C4-2B (cell line): ENCODE data around the gene MMP20.

Source experiments
- H3K27ac ChIP-seq: fragments of 450-650 bp; 2 replicates; pipeline ENCODE4 v1.5.1; 2017
- CTCF ChIP-seq: fragments of 450-650 bp; conservative IDR thresholded peaks from 2 replicates; pipeline ENCODE4 v1.5.1; 2017; ENCODE audit warnings: mild to moderate bottlenecking
- ZFX ChIP-seq: fragments of 450-650 bp; IDR thresholded peaks from 2 replicates; pipeline ENCODE4 v1.6.1; 2017

Gene MMP20

DNA sequence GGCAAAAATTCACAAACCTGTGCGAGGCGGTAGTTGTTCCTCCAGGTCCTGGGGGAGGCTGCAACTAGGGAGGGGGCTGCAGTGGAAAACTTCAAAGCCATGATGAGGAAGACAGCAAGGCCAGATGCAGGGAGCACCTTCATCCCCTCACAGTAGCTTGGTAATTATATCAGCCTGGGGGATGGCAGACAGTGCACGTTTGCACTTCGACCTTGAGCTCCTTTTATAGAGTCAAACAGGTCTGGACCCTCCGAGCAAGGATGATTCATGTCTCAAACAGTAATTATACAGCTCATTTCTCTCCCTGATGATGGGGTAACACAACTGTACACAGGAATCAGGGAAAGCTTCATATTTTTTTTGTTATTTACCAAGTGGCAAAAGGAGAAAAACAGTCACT lies at the start of gene MMP20:
Gene MMP20, minus strand, starts transcription at position 156 of the 400 bp plus-strand sequence. Its CDS starts 13 bp downstream, at position 143.
- TF ChIP-seq ZFX = no peak
- TF ChIP-seq CTCF = no peak
- H3K27ac ChIP-seq = no peak within 1 kb of the TSS

DNA sequence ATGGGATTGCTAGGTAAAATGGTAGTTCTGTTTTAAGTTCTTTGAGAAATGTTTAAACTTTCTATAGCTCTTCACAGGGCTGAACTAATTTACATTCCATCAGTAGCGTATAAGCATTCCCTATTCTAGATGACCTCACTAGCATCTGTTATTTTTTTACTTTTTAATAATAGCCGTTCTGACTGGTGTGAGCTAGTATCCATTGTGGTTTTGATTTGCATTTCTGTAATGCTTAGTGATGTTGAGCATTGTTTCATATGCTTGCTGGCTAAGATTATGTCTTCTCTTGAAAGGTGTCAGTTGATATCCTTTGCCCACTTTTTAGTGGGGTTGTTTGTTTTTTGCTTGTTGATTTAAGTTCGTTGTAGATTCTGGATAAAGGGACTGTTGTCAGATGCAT lies 44.5 kb upstream of the MMP20 start:
- TF ChIP-seq ZFX = no peak
- TF ChIP-seq CTCF = no peak
- no peak overlapping the region for H3K27ac ChIP-seq

DNA sequence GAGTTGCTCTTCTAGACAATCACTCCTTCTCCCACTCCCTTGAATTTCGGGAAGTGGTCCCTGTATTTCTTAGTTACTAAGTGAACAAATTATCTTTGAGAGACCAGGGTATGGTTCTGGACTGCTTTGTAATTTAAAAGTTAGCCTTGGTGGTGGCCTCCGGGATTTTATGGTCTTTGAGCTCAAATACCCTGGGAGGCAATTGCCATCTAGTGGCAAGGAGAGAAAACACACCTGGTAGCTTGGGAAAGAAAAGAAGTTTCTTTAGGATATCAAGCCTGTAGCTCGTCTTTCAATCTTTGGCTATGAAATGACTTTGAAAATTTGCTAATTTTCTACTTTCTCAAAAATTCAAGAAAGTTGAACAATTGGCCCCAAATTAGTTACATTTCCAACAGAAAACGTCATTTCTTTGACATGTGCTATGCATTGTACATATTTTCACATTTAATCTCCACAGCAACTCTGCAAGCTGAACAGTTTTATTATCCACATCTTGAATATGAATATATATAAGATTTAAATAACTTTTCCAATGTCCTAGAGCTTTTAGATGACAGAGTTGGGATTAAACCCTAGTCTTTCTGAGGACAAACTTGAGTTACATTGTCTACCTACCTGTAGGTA lies 41.3 kb upstream of the MMP20 start:
- TF ChIP-seq ZFX (no peak), CTCF (peak; percentile 94)
- no peak overlapping the region for H3K27ac ChIP-seq

DNA sequence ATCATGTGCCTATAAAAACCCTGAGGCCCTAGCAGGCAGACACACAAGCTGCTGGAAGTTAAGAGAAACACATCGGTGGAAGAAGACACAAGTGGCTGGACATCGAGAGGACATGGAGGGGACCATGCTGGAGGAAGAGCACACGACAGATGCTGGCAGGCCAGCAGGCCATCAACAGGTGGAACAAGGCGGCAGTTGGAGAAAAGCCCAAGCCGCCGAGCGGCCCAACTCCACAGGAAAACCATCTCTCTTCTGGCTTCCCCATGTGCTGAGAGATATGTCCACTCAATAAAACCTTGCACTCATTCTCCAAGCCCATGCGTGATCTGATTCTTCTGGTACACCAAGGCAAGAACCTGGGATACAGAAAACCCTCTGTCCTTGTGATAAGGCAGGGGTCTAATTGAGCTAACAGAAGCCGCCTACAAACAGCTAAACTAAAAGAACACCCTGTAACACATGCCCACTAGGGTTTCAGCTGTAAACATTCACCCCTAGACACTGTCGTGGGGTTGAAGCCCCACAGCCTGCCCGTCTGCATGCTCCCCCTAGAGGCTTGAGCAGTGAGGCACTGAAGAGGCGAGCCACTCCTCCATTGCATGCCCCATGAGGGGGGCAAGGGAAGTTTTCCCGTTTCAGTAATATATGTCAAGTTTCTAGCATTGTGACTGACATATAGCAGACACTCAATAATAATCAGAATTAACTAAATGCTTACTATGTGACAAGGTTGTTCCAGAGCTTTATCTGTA lies 39.0 kb upstream of the MMP20 start:
- no peak for TF ChIP-seq ZFX
- peak; percentile 43 for TF ChIP-seq CTCF
- H3K27ac ChIP-seq = no peak overlapping the region

- H3K27ac ChIP-seq = no peak overlapping the region
- no peak for TF ChIP-seq CTCF
- no peak for TF ChIP-seq ZFX
These were observed 37.5 kb upstream of the MMP20 start for GRCh38 chr11:102662607-102663006.

- TF ChIP-seq CTCF (no peak), ZFX (no peak)
- H3K27ac ChIP-seq = no peak overlapping the region
These were observed 35.9 kb upstream of the MMP20 start for GRCh38 chr11:102661040-102661439.

- TF ChIP-seq CTCF = no peak
- no peak for TF ChIP-seq ZFX
- H3K27ac ChIP-seq = no peak overlapping the region
These were observed 31.4 kb upstream of the MMP20 start for GRCh38 chr11:102656528-102656927.
